Measurements from ENCODE around the gene PPM1H. TPM values are rescaled to one million over a fixed set of nuclear protein-coding genes. Genes with fewer than 3 reads are reported as not detected.

Gene PPM1H
- total and polyA plus RNA-seq, 10 of the 15 experiments (the other 5 are each of a cell fraction or from before 2014, with no cell fraction given): 0.11 to 0.83 (median 0.49) TPM

DNA sequence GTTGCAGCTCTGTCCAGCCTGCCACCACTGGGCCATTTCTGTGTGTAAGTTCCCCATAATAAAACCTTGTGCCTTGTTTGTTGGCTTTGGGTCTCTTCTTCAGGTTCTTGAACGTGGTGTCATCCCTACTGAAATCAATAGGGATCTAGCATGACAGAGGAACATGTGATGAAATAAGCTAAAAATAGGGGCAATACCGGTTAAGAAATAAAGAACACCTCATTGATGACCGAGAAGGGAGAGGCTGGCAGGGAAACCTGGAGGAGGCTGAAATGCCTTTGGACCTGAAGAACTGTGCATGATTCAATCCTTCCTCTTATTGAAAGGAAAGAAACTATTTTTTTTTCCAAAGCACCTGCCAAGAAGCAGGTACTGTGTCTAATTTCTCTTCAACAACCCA is 172.3 kb downstream of the PPM1H start:
- Histone ChIP-seq H3K79me2 (ENCODE audit: control insufficient read depth, insufficient read depth, low read length) (no peaks in the 10 kb centered on the region), H2AFZ (ENCODE audit: control insufficient read depth, low read depth, low read length) (no peak overlapping the region), H3K4me3 (no peak overlapping the region), H3K4me1 (ENCODE audit: control insufficient read depth, insufficient read depth, low read length) (peaks cover 4% of the 10 kb centered on the region), H4K20me1 (ENCODE audit: control insufficient read depth, insufficient read depth) (no peaks in the 10 kb centered on the region), H3K9ac (ENCODE audit: control insufficient read depth, insufficient read depth, low read length) (no peak overlapping the region), H3K4me2 (ENCODE audit: control insufficient read depth, insufficient read depth) (no peak overlapping the region), H3K27me3 (replicated peaks in 1 of 2; ENCODE audit: control insufficient read depth in 2 of 2, insufficient read depth in 2 of 2, low read length in 1 of 2) (no peaks in the 10 kb centered on the region), H3K36me3 (ENCODE audit: control insufficient read depth in 2 of 2, insufficient read depth in 2 of 2, low read length in 1 of 2) (no peaks in the 10 kb centered on the region), H3K27ac (ENCODE audit: control insufficient read depth, insufficient read depth) (no peak overlapping the region), H3K9me3 (replicated peaks; ENCODE audit: control insufficient read depth, insufficient read depth, low read length) (no peaks in the 10 kb centered on the region)
- WGBS (ENCODE audit: insufficient coverage, insufficient replicate concordance, low lambda C conversion rate, missing lambda C conversion rate): 62% methylated on average over 3 of the region's 3 CpGs
- intact Hi-C loops (cut with micrococcal nuclease; ENCODE audit: unreplicated experiment): no loop called here
- BruUV-seq (replicated peaks): no TSS peak
- CTCF ChIA-PET: interaction anchor here (2.6 kb wide), 1 partner anchor 35 kb away, joined by 6 read pairs; no protein-coding TSS in a partner anchor
- FAIRE-seq: no peak
- TF ChIP-seq, protein P1, sequence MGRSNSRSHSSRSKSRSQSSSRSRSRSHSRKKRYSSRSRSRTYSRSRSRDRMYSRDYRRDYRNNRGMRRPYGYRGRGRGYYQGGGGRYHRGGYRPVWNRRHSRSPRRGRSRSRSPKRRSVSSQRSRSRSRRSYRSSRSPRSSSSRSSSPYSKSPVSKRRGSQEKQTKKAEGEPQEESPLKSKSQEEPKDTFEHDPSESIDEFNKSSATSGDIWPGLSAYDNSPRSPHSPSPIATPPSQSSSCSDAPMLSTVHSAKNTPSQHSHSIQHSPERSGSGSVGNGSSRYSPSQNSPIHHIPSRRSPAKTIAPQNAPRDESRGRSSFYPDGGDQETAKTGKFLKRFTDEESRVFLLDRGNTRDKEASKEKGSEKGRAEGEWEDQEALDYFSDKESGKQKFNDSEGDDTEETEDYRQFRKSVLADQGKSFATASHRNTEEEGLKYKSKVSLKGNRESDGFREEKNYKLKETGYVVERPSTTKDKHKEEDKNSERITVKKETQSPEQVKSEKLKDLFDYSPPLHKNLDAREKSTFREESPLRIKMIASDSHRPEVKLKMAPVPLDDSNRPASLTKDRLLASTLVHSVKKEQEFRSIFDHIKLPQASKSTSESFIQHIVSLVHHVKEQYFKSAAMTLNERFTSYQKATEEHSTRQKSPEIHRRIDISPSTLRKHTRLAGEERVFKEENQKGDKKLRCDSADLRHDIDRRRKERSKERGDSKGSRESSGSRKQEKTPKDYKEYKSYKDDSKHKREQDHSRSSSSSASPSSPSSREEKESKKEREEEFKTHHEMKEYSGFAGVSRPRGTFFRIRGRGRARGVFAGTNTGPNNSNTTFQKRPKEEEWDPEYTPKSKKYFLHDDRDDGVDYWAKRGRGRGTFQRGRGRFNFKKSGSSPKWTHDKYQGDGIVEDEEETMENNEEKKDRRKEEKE (IDR thresholded peaks at IDR 0.05): no peak
- TF ChIP-seq, protein P2, sequence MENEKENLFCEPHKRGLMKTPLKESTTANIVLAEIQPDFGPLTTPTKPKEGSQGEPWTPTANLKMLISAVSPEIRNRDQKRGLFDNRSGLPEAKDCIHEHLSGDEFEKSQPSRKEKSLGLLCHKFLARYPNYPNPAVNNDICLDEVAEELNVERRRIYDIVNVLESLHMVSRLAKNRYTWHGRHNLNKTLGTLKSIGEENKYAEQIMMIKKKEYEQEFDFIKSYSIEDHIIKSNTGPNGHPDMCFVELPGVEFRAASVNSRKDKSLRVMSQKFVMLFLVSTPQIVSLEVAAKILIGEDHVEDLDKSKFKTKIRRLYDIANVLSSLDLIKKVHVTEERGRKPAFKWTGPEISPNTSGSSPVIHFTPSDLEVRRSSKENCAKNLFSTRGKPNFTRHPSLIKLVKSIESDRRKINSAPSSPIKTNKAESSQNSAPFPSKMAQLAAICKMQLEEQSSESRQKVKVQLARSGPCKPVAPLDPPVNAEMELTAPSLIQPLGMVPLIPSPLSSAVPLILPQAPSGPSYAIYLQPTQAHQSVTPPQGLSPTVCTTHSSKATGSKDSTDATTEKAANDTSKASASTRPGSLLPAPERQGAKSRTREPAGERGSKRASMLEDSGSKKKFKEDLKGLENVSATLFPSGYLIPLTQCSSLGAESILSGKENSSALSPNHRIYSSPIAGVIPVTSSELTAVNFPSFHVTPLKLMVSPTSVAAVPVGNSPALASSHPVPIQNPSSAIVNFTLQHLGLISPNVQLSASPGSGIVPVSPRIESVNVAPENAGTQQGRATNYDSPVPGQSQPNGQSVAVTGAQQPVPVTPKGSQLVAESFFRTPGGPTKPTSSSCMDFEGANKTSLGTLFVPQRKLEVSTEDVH (IDR thresholded peaks at IDR 0.05; ENCODE audit: low read depth, partially characterized antibody): no peak
- TF ChIP-seq TAF1 (IDR thresholded peaks at IDR 0.05; ENCODE audit: borderline replicate concordance, low read depth, low read length): no peak
- no peak for TF ChIP-seq HDAC2 (IDR thresholded peaks at IDR 0.05)
- no peak for TF ChIP-seq NBN (IDR thresholded peaks at IDR 0.05)
- TF ChIP-seq ATF7 (IDR thresholded peaks at IDR 0.05; ENCODE audit: low read depth): no peak
- TF ChIP-seq PML (IDR thresholded peaks at IDR 0.05; ENCODE audit: low read length): no peak
- TF ChIP-seq NR2F1 (conservative IDR thresholded peaks at IDR 0.05): no peak
- RAD21 ChIA-PET (ENCODE audit: unreplicated experiment): interaction anchor here (1.2 kb wide), 1 partner anchor 160 kb away, joined by 4 read pairs; no protein-coding TSS in a partner anchor
- no peak for DNase-seq (ENCODE audit: low read depth, low spot score)
- POLR2A ChIA-PET: interaction anchor here (1.0 to 1.2 kb wide), 4 partner anchors 9 to 156 kb away, joined by 3 to 4 read pairs (median 3); no protein-coding TSS in a partner anchor
- in situ Hi-C loops (cut with MboI): no loop called here
- SMC1A ChIA-PET (ENCODE audit: uncharacterized antibody, unreplicated experiment): interaction anchor here (1.5 to 3.1 kb wide), 3 partner anchors 9 to 157 kb away, joined by 5 to 7 read pairs (median 6); no protein-coding TSS in a partner anchor
- no peak for ATAC-seq

Data from GM12878 (cell line).